Skin epidermis (tissue), 12 donors: ENCODE data around the gene TNRC6C.
"Not testable (repeated sequence)": the region's sequence is repeated elsewhere in the genome, so short reads cannot be mapped to it uniquely, and the experiment has no call there.

Experiments used
- H3K27ac ChIP-seq, 21 experiments: fragments of 200-600 bp; sonication (generic) in 11 of 21; one replicate each; pipeline ENCODE4 v1.5.0; 2020; ENCODE audit warnings: mild to moderate bottlenecking in 3 of 21, inconsistent platforms in 2 of 21, moderate library complexity in 2 of 21
- H3K4me3 ChIP-seq, 7 experiments: fragments of 200-600 bp; sonication (generic) in 2 of 7; one replicate each; pipeline ENCODE4 v1.5.0; 2020; ENCODE audit warnings: inconsistent platforms in 2 of 7, mild to moderate bottlenecking in 2 of 7, moderate library complexity in 1 of 7

Gene TNRC6C

GRCh38 chr17:78105101-78105500, 146.6 kb downstream of the TNRC6C start:
- Histone ChIP-seq H3K4me3 (no peak overlapping the region), H3K27ac (no peak overlapping the region)

GRCh38 chr17:78105551-78105950, 147.0 kb downstream of the TNRC6C start:
- no peak overlapping the region for H3K4me3 ChIP-seq
- H3K27ac ChIP-seq = no peak overlapping the region

- H3K27ac ChIP-seq = no peak overlapping the region
- H3K4me3 ChIP-seq = no peak overlapping the region
Observed at GRCh38 chr17:78106211-78106610, 147.7 kb downstream of the TNRC6C start.

GRCh38 chr17:78107457-78107856, 149.0 kb downstream of the TNRC6C start:
- no peak overlapping the region for H3K27ac ChIP-seq

GRCh38 chr17:78107976-78108725, 149.6 kb downstream of the TNRC6C start:
- no peak overlapping the region for H3K27ac ChIP-seq
- H3K4me3 ChIP-seq = no peak overlapping the region

More at GRCh38 chr17:78107457-78107856, 149.0 kb downstream of the TNRC6C start:
- no peak overlapping the region for H3K4me3 ChIP-seq

- Histone ChIP-seq H3K27ac (no peak overlapping the region), H3K4me3 (no peak overlapping the region)
Observed at GRCh38 chr17:78108726-78109488, 150.4 kb downstream of the TNRC6C start.

GRCh38 chr17:78109489-78109761, 150.9 kb downstream of the TNRC6C start:
- H3K4me3 ChIP-seq = no peak overlapping the region

GRCh38 chr17:78110363-78111015, 152.0 kb downstream of the TNRC6C start:
- no peak overlapping the region for H3K27ac ChIP-seq

More at GRCh38 chr17:78109489-78109761, 150.9 kb downstream of the TNRC6C start:
- H3K27ac ChIP-seq = no peak overlapping the region

GRCh38 chr17:78111016-78111726, 152.7 kb downstream of the TNRC6C start:
- no peak overlapping the region for H3K27ac ChIP-seq
- no peak overlapping the region for H3K4me3 ChIP-seq

More at GRCh38 chr17:78110363-78111015, 152.0 kb downstream of the TNRC6C start:
- no peak overlapping the region for H3K4me3 ChIP-seq

- Histone ChIP-seq H3K27ac (no peak overlapping the region), H3K4me3 (no peak overlapping the region)
Observed at GRCh38 chr17:78111727-78112517, 153.4 kb downstream of the TNRC6C start.

GRCh38 chr17:78112518-78113471, 154.3 kb downstream of the TNRC6C start:
- peak overlapping the region in 1 of 21 experiments; percentile 37 for H3K27ac ChIP-seq
- H3K4me3 ChIP-seq = no peak overlapping the region

GRCh38 chr17:78113804-78114785, 155.6 kb downstream of the TNRC6C start:
- H3K4me3 ChIP-seq = no peak overlapping the region
- peak overlapping the region in 1 of 21 experiments; percentile 21 for H3K27ac ChIP-seq

GRCh38 chr17:78114831-78115723, 156.6 kb downstream of the TNRC6C start:
- no peak overlapping the region for H3K4me3 ChIP-seq

GRCh38 chr17:78115803-78116202, 157.3 kb downstream of the TNRC6C start:
- H3K27ac ChIP-seq = not testable (repeated sequence)

More at GRCh38 chr17:78114831-78115723, 156.6 kb downstream of the TNRC6C start:
- no peak overlapping the region for H3K27ac ChIP-seq

GRCh38 chr17:78116411-78116810, 157.9 kb downstream of the TNRC6C start:
- Histone ChIP-seq H3K27ac (no peak overlapping the region), H3K4me3 (no peak overlapping the region)

More at GRCh38 chr17:78115803-78116202, 157.3 kb downstream of the TNRC6C start:
- H3K4me3 ChIP-seq = not testable (repeated sequence)
